Naive thymus-derived CD4-positive, alpha-beta T cell (primary cell): ENCODE data around the gene ASXL2. TPM values are rescaled to one million over a fixed set of nuclear protein-coding genes. Genes with fewer than 3 reads are reported as not detected.

Experiments
- ATAC-seq: fragments of 150-1000 bp; cut with Tn5 transposase; 2 replicates; pipeline ENCODE4 v1.10.0; 2021; ENCODE audit warnings: mild to moderate bottlenecking, moderate library complexity
- CTCF ChIA-PET: fragments of 350-600 bp; sonication (Branson Sonifier 250); formaldehyde crosslinking; loops from one replicate; lab custom pipeline; 2021; ENCODE audit warnings: antibody characterized with exemption; lab: Charles Lee
- POLR2A ChIA-PET: fragments of 350-600 bp; sonication (Branson Sonifier 250); formaldehyde crosslinking; loops from one replicate; lab custom pipeline; 2021; ENCODE audit warnings: antibody characterized with exemption, inconsistent platforms; lab: Charles Lee
- DNase-seq, 9 donors: peaks; one replicate each; pipeline versions ENCODE4 v3.0.0 to v3.0.0-alpha.2; 2020 to 2022; ENCODE audit warnings: mixed read lengths in 1 of 9
- H3K27ac ChIP-seq: one replicate; pipeline ENCODE4 v1.7.0; 2013; ENCODE audit warnings: mild to moderate bottlenecking, low read depth, low read length, moderate library complexity
- H3K27me3 ChIP-seq, 2 donors: one replicate each; pipeline ENCODE4 v1.7.0; 2013; ENCODE audit warnings: low read length in 2 of 2, mild to moderate bottlenecking in 2 of 2, moderate library complexity in 2 of 2; ENCODE audit not compliant: control insufficient read depth in 2 of 2, insufficient read depth in 2 of 2
- H3K36me3 ChIP-seq, 3 experiments: 1 replicate in 2 of 3; 2 replicates in 1 of 3; pipeline ENCODE4 v1.7.0; 2013; ENCODE audit warnings: low read length in 3 of 3, mild to moderate bottlenecking in 3 of 3, moderate library complexity in 1 of 3; ENCODE audit not compliant: insufficient read depth in 3 of 3, control insufficient read depth in 2 of 3
- H3K4me1 ChIP-seq, 2 donors: one replicate each; pipeline ENCODE4 v1.7.0; 2013; ENCODE audit warnings: low read length in 2 of 2, mild to moderate bottlenecking in 2 of 2, moderate library complexity in 1 of 2; ENCODE audit not compliant: control insufficient read depth in 2 of 2, insufficient read depth in 2 of 2
- H3K4me3 ChIP-seq: 2 replicates; pipeline ENCODE4 v1.7.0; 2013; ENCODE audit warnings: mild to moderate bottlenecking, low read length
- H3K9me3 ChIP-seq, 3 experiments: 1 replicate in 2 of 3; 2 replicates in 1 of 3; pipeline ENCODE4 v1.7.0; 2013; ENCODE audit warnings: low read length in 3 of 3; ENCODE audit not compliant: control insufficient read depth in 2 of 3
- H3K27ac Mint-ChIP-seq, 9 donors: one replicate each; pipeline ENCODE4 v1.8.0; 2020 to 2022; ENCODE audit warnings: mixed read lengths in 9 of 9, mild to moderate bottlenecking in 8 of 9, moderate library complexity in 5 of 9, inconsistent platforms in 2 of 9
- H3K27me3 Mint-ChIP-seq, 5 donors: one replicate each; pipeline ENCODE4 v1.8.0; 2021 to 2022; ENCODE audit warnings: mixed read lengths in 5 of 5, mild to moderate bottlenecking in 1 of 5
- H3K36me3 Mint-ChIP-seq, 5 donors: one replicate each; pipeline ENCODE4 v1.8.0; 2020 to 2022; ENCODE audit warnings: mixed read lengths in 5 of 5, mild to moderate bottlenecking in 3 of 5, inconsistent platforms in 1 of 5
- H3K4me1 Mint-ChIP-seq, 7 donors: one replicate each; pipeline ENCODE4 v1.8.0; 2020 to 2022; ENCODE audit warnings: mixed read lengths in 7 of 7, mild to moderate bottlenecking in 3 of 7, inconsistent platforms in 1 of 7
- H3K4me3 Mint-ChIP-seq, 10 donors: one replicate each; pipeline ENCODE4 v1.8.0; 2020 to 2022; ENCODE audit warnings: mild to moderate bottlenecking in 10 of 10, mixed read lengths in 10 of 10, moderate library complexity in 6 of 10, inconsistent platforms in 2 of 10
- H3K9me3 Mint-ChIP-seq, 11 donors: one replicate each; pipeline ENCODE4 v1.8.0; 2020 to 2022; ENCODE audit warnings: mixed read lengths in 11 of 11, mild to moderate bottlenecking in 4 of 11, inconsistent platforms in 1 of 11, moderate library complexity in 1 of 11
- intact Hi-C, 2 donors: fragments of 100-400 bp; cut with micrococcal nuclease; formaldehyde crosslinking; loops; one replicate each; pipeline ENCODE4 v1.15.1; 2023
- polyA plus RNA-seq, 2 donors: library from polyadenylated mRNA; unstranded; fragments of 300-500 nt; fragmentation: Illumina TruSeq; gene quantifications; one replicate each; pipeline ENCODE4 v1.2.3, GENCODE V29; 2021
- total RNA-seq, 6 experiments: library from RNA in 5 of 6; stranded (reverse) in 5 of 6; gene quantifications; 1 replicate in 5 of 6; 2 replicates in 1 of 6; pipeline ENCODE4 v1.2.3 and lab custom pipeline; 2021 to 2026

Gene ASXL2
- total and polyA plus RNA-seq, 7 experiments from 2014 or later: 11.6 to 62.1 (median 30.9) TPM

- no peaks in the 10 kb centered on the region for H3K27me3 Mint-ChIP-seq
- H3K36me3 ChIP-seq: peaks cover 0 to 25% (median 9%) of the 10 kb centered on the region in 3 experiments
- H3K36me3 Mint-ChIP-seq: peaks cover 10 to 43% (median 25%) of the 10 kb centered on the region in 5 donors
- H3K27me3 ChIP-seq: no peaks in the 10 kb centered on the region
- intact Hi-C loops: no loop called here
- H3K9me3 ChIP-seq: no peaks in the 10 kb centered on the region
- ChIA-PET POLR2A (interaction anchor here (0.6 kb wide), 1 partner anchor 65 kb away, joined by 4 read pairs; no protein-coding TSS in a partner anchor), CTCF (no interaction called here)
- no peaks in the 10 kb centered on the region for H3K9me3 Mint-ChIP-seq
- no peak overlapping the region for H3K27ac ChIP-seq
- H3K4me3 Mint-ChIP-seq: no peak overlapping the region
- DNase-seq: no peak
- ATAC-seq: no peak
- peak overlapping the region in 3 of 9 donors; percentile 1 to 66 (median 22) for H3K27ac Mint-ChIP-seq
- peaks cover 19 to 42% (median 34%) of the 10 kb centered on the region in 7 donors for H3K4me1 Mint-ChIP-seq
- H3K4me3 ChIP-seq: no peak overlapping the region
- peaks cover 0 to 14% of the 10 kb centered on the region in 2 donors for H3K4me1 ChIP-seq
Measured at GRCh38 chr2:25740810-25741381, 137.4 kb downstream of the ASXL2 start.

GRCh38 chr2:25738383-25739343 lies 139.6 kb downstream of the ASXL2 start:
- no peak for DNase-seq
- Histone ChIP-seq H3K27me3 (no peaks in the 10 kb centered on the region), H3K4me3 (no peak overlapping the region), H3K36me3 (peaks cover 0 to 18% (median 4%) of the 10 kb centered on the region in 3 experiments), H3K4me1 (peaks cover 0 to 9% of the 10 kb centered on the region in 2 donors), H3K9me3 (no peaks in the 10 kb centered on the region), H3K27ac (no peak overlapping the region)
- ChIA-PET POLR2A (interaction anchor here (0.6 to 0.7 kb wide), 2 partner anchors 8 to 757 kb away, joined by 3 read pairs; no protein-coding TSS in a partner anchor), CTCF (interaction anchor here (0.5 to 1.2 kb wide), 3 partner anchors 115 to 225 kb away, joined by 3 to 5 read pairs (median 3); no protein-coding TSS in a partner anchor)
- Mint-ChIP-seq H3K9me3 (no peaks in the 10 kb centered on the region), H3K4me3 (no peak overlapping the region), H3K36me3 (peaks cover 8 to 34% (median 25%) of the 10 kb centered on the region in 5 donors), H3K27ac (peak overlapping the region in 6 of 9 donors; percentile 3 to 68 (median 24)), H3K27me3 (no peaks in the 10 kb centered on the region), H3K4me1 (peaks cover 11 to 30% (median 21%) of the 10 kb centered on the region in 7 donors)
- ATAC-seq: no peak
- intact Hi-C loops: no loop called here

- Histone ChIP-seq H3K27me3 (no peaks in the 10 kb centered on the region), H3K4me3 (no peak overlapping the region), H3K27ac (no peak overlapping the region), H3K4me1 (no peaks in the 10 kb centered on the region), H3K36me3 (peaks cover 0 to 2% (median 0%) of the 10 kb centered on the region in 3 experiments), H3K9me3 (no peaks in the 10 kb centered on the region)
- Mint-ChIP-seq H3K4me3 (no peak overlapping the region), H3K4me1 (peaks cover 0 to 14% (median 5%) of the 10 kb centered on the region in 7 donors), H3K27me3 (peaks cover 0 to 2% (median 0%) of the 10 kb centered on the region in 5 donors), H3K9me3 (peaks cover 0 to 5% (median 0%) of the 10 kb centered on the region in 11 donors), H3K27ac (peak overlapping the region in 4 of 9 donors; percentile 1 to 28 (median 21)), H3K36me3 (peaks cover 4 to 17% (median 10%) of the 10 kb centered on the region in 5 donors)
- no peak for DNase-seq
- ChIA-PET CTCF (no interaction called here), POLR2A (no interaction called here)
- no peak for ATAC-seq
- intact Hi-C loops: no loop called here
Measured at GRCh38 chr2:25736899-25737515, 141.3 kb downstream of the ASXL2 start.

- Histone ChIP-seq H3K36me3 (no peaks in the 10 kb centered on the region), H3K27me3 (no peaks in the 10 kb centered on the region), H3K9me3 (no peaks in the 10 kb centered on the region), H3K27ac (no peak overlapping the region), H3K4me3 (no peak overlapping the region), H3K4me1 (no peaks in the 10 kb centered on the region)
- intact Hi-C loops: no loop called here
- ATAC-seq (no peak), DNase-seq (no peak)
- peak overlapping the region in 4 of 9 donors; percentile 9 to 82 (median 30) for H3K27ac Mint-ChIP-seq
- peaks cover 0 to 13% (median 0%) of the 10 kb centered on the region in 7 donors for H3K4me1 Mint-ChIP-seq
- CTCF ChIA-PET: no interaction called here
- H3K27me3 Mint-ChIP-seq: peaks cover 0 to 2% (median 0%) of the 10 kb centered on the region in 5 donors
- H3K36me3 Mint-ChIP-seq: peaks cover 3 to 9% (median 5%) of the 10 kb centered on the region in 5 donors
- POLR2A ChIA-PET: interaction anchor here (0.6 kb wide), 1 partner anchor 14 kb away, joined by 3 read pairs; no protein-coding TSS in a partner anchor
- H3K9me3 Mint-ChIP-seq: peaks cover 0 to 5% (median 0%) of the 10 kb centered on the region in 11 donors
- H3K4me3 Mint-ChIP-seq: no peak overlapping the region
Measured at GRCh38 chr2:25735835-25736234, 142.5 kb downstream of the ASXL2 start.

GRCh38 chr2:25728559-25728958 lies 149.7 kb downstream of the ASXL2 start:
- Mint-ChIP-seq H3K36me3 (no peaks in the 10 kb centered on the region), H3K27me3 (peaks cover 0 to 15% (median 0%) of the 10 kb centered on the region in 5 donors), H3K27ac (no peak overlapping the region), H3K4me3 (no peak overlapping the region), H3K4me1 (no peaks in the 10 kb centered on the region), H3K9me3 (peaks cover 0 to 5% (median 0%) of the 10 kb centered on the region in 11 donors)
- ChIA-PET CTCF (interaction anchor here (0.5 kb wide), 1 partner anchor 31 kb away, joined by 3 read pairs; no protein-coding TSS in a partner anchor), POLR2A (interaction anchor here (0.7 kb wide), 1 partner anchor 321 kb away, joined by 3 read pairs; no protein-coding TSS in a partner anchor)
- Histone ChIP-seq H3K27ac (no peak overlapping the region), H3K36me3 (no peaks in the 10 kb centered on the region), H3K4me1 (no peaks in the 10 kb centered on the region), H3K9me3 (no peaks in the 10 kb centered on the region), H3K27me3 (no peaks in the 10 kb centered on the region), H3K4me3 (no peak overlapping the region)
- intact Hi-C loops: no loop called here
- DNase-seq (no peak), ATAC-seq (no peak)

GRCh38 chr2:25726522-25726921 lies 151.8 kb downstream of the ASXL2 start:
- peaks cover 0 to 13% (median 0%) of the 10 kb centered on the region in 5 donors for H3K27me3 Mint-ChIP-seq
- H3K4me3 Mint-ChIP-seq: no peak overlapping the region
- no peak overlapping the region for H3K27ac Mint-ChIP-seq
- H3K4me1 ChIP-seq: no peaks in the 10 kb centered on the region
- H3K9me3 ChIP-seq: no peaks in the 10 kb centered on the region
- H3K27ac ChIP-seq: no peak overlapping the region
- intact Hi-C loops: no loop called here
- CTCF ChIA-PET: no interaction called here
- H3K4me1 Mint-ChIP-seq: no peaks in the 10 kb centered on the region
- DNase-seq (no peak), ATAC-seq (no peak)
- no peak overlapping the region for H3K4me3 ChIP-seq
- POLR2A ChIA-PET: no interaction called here
- H3K9me3 Mint-ChIP-seq: peaks cover 0 to 2% (median 0%) of the 10 kb centered on the region in 11 donors
- no peaks in the 10 kb centered on the region for H3K27me3 ChIP-seq
- no peaks in the 10 kb centered on the region for H3K36me3 ChIP-seq
- no peaks in the 10 kb centered on the region for H3K36me3 Mint-ChIP-seq
